SU-DHL-6 (cell line): ENCODE measurements around the gene OR2D2.

ENCODE experiments used
- H2AFZ ChIP-seq: fragments of 200-600 bp; sonication (generic); 2 replicates; pipeline ENCODE4 v1.6.1; 2014; ENCODE audit warnings: low read depth, mild to moderate bottlenecking, moderate library complexity, mixed read lengths, antibody characterized with exemption, low read length; ENCODE audit not compliant: severe bottlenecking
- H3F3A ChIP-seq: fragments of 200-600 bp; shearing (Covaris generic); 2 replicates; pipeline ENCODE4 v1.6.0; 2016; ENCODE audit warnings: antibody characterized with exemption, mild to moderate bottlenecking; ENCODE audit not compliant: insufficient read depth
- H3K27ac ChIP-seq: fragments of 200-600 bp; sonication (generic); 2 replicates; pipeline ENCODE4 v1.5.1; 2016; ENCODE audit warnings: low read depth, mild to moderate bottlenecking, low read length, moderate library complexity, mixed read lengths
- H3K27me3 ChIP-seq: fragments of 200-600 bp; sonication (generic), shearing (Covaris generic); 2 replicates; pipeline ENCODE4 v1.6.0; 2014; ENCODE audit warnings: mild to moderate bottlenecking, low read length
- H3K36me3 ChIP-seq: fragments of 200-600 bp; sonication (generic); 2 replicates; pipeline ENCODE4 v1.6.1; 2014; ENCODE audit warnings: mild to moderate bottlenecking, low read length, mixed read lengths
- H3K4me2 ChIP-seq: fragments of 300-600, 200-600 bp; shearing (Covaris generic), sonication (generic); 2 replicates; pipeline ENCODE4 v1.6.0; 2014; ENCODE audit warnings: low read length, low read depth, mild to moderate bottlenecking; ENCODE audit not compliant: poor library complexity, severe bottlenecking
- H3K4me3 ChIP-seq: fragments of 200-600 bp; sonication (generic); 2 replicates; pipeline ENCODE4 v1.5.1; 2014; ENCODE audit warnings: antibody characterized with exemption, low read length, mild to moderate bottlenecking, mixed read lengths; ENCODE audit not compliant: insufficient read depth, poor library complexity, severe bottlenecking
- H3K79me2 ChIP-seq: fragments of 200-600 bp; sonication (generic); 2 replicates; pipeline ENCODE4 v1.6.1; 2014; ENCODE audit warnings: mild to moderate bottlenecking, low read length, moderate library complexity; ENCODE audit not compliant: insufficient read depth
- H3K9ac ChIP-seq: fragments of 200-600 bp; sonication (generic); 2 replicates; pipeline ENCODE4 v1.7.0; 2014; ENCODE audit warnings: mild to moderate bottlenecking, low read length
- H3K9me2 ChIP-seq: fragments of 200-600 bp; sonication (generic); replicated peaks from 2 replicates; pipeline ENCODE4 v1.6.1; 2014; ENCODE audit warnings: low read length; ENCODE audit not compliant: insufficient read depth
- H3K9me3 ChIP-seq: fragments of 200-600 bp; sonication (generic); 2 replicates; pipeline ENCODE4 v1.6.1; 2014; ENCODE audit warnings: low read length, mixed read lengths; ENCODE audit not compliant: insufficient read depth
- H4K20me1 ChIP-seq: fragments of 200-600 bp; sonication (generic); 2 replicates; pipeline ENCODE4 v1.6.1; 2014; ENCODE audit warnings: low read depth, mild to moderate bottlenecking, antibody characterized with exemption, low read length, moderate library complexity, mixed read lengths
- CTCF ChIP-seq: fragments of 200-600 bp; sonication (generic); IDR thresholded peaks from one replicate; pipeline ENCODE4 v1.5.1; 2017; ENCODE audit warnings: antibody characterized with exemption, mild to moderate bottlenecking, low read length, moderate library complexity; ENCODE audit not compliant: insufficient read depth, poor library complexity, severe bottlenecking
- EZH2phosphoT487 ChIP-seq: fragments of 200-600 bp; sonication (generic), shearing (Covaris generic); conservative IDR thresholded peaks from 2 replicates; pipeline ENCODE4 v1.6.1; 2018; ENCODE audit warnings: mild to moderate bottlenecking, antibody characterized with exemption, low read length, moderate library complexity, mixed read lengths

OR2D2 gene

GRCh38 chr11:6926208-6927029 lies 34.1 kb upstream of the OR2D2 start, which contains the start of gene ZNF215:
TSS of gene ZNF215 (plus strand) at chr11:6926426. CDS start at chr11:6932273, 5,847 bp downstream.
- Histone ChIP-seq H2AFZ (peak within 1 kb of the TSS; percentile 15), H3K36me3 (no peaks in the 10 kb centered on the region), H3K27me3 (no peaks in the 10 kb centered on the region), H4K20me1 (no peaks in the 10 kb centered on the region), H3K9ac (peak within 1 kb of the TSS; percentile 39), H3K4me2 (peak within 1 kb of the TSS; percentile 58), H3F3A (no peaks in the 10 kb centered on the region), H3K9me2 (no peaks in the 10 kb centered on the region), H3K27ac (no peak within 1 kb of the TSS), H3K79me2 (no peaks in the 10 kb centered on the region), H3K9me3 (no peaks in the 10 kb centered on the region), H3K4me3 (peak within 1 kb of the TSS; percentile 45)
- TF ChIP-seq EZH2phosphoT487 (no peak), CTCF (no peak)

GRCh38 chr11:6925636-6926207 lies 33.4 kb upstream of the OR2D2 start:
- H3K9ac ChIP-seq = no peak overlapping the region
- TF ChIP-seq EZH2phosphoT487 (no peak), CTCF (no peak)
- H3K9me3 ChIP-seq = no peaks in the 10 kb centered on the region
- H3K4me2 ChIP-seq = peak overlapping the region; percentile 58
- no peaks in the 10 kb centered on the region for H3K36me3 ChIP-seq
- H3F3A ChIP-seq = no peaks in the 10 kb centered on the region
- H2AFZ ChIP-seq = no peak overlapping the region
- no peaks in the 10 kb centered on the region for H3K27me3 ChIP-seq
- H3K9me2 ChIP-seq = no peaks in the 10 kb centered on the region
- H3K4me3 ChIP-seq = no peak overlapping the region
- no peak overlapping the region for H3K27ac ChIP-seq
- no peaks in the 10 kb centered on the region for H3K79me2 ChIP-seq
- no peaks in the 10 kb centered on the region for H4K20me1 ChIP-seq

- Histone ChIP-seq H4K20me1 (no peaks in the 10 kb centered on the region), H3F3A (no peaks in the 10 kb centered on the region), H3K4me3 (no peak overlapping the region), H3K9me3 (no peaks in the 10 kb centered on the region), H3K9ac (no peak overlapping the region), H3K36me3 (no peaks in the 10 kb centered on the region), H3K27ac (no peak overlapping the region), H3K27me3 (no peaks in the 10 kb centered on the region), H3K79me2 (no peaks in the 10 kb centered on the region), H3K4me2 (no peak overlapping the region), H2AFZ (no peak overlapping the region), H3K9me2 (no peaks in the 10 kb centered on the region)
- TF ChIP-seq CTCF (no peak), EZH2phosphoT487 (no peak)
These were observed 32.8 kb upstream of the OR2D2 start for GRCh38 chr11:6925007-6925577.
